OCI-LY7 (cell line): ENCODE results near the gene HP1BP3. TPM values are rescaled to one million over a fixed set of nuclear protein-coding genes. Genes with fewer than 3 reads are reported as not detected.

Experiments used
- BruUV-seq: library from RNA; stranded (reverse); fragments of 400-500 nt; replicated peaks from 2 replicates; lab custom pipeline; 2021; lab: Mats Ljungman, UMichigan
- CTCF ChIA-PET: fragments of 300-600 bp; sonication (Branson Sonifier 250); formaldehyde crosslinking; loops from one replicate; lab custom pipeline; 2022; ENCODE audit warnings: antibody characterized with exemption; ENCODE audit not compliant: unreplicated experiment; lab: Charles Lee
- POLR2A ChIA-PET: fragments of 300-600 bp; sonication (Branson Sonifier 250); formaldehyde crosslinking; loops from one replicate; lab custom pipeline; 2022; ENCODE audit warnings: antibody characterized with exemption; lab: Charles Lee
- DNase-seq: peaks from one replicate; pipeline ENCODE4 v3.0.0-alpha.2; 2015; ENCODE audit warnings: low spot score
- H2AFZ ChIP-seq: fragments of 200-600 bp; sonication (generic), shearing (Covaris generic); 2 replicates; pipeline ENCODE4 v1.6.1; 2014; ENCODE audit warnings: mild to moderate bottlenecking, antibody characterized with exemption, low read length, moderate library complexity
- H3K27ac ChIP-seq: fragments of 200-600 bp; sonication (generic); 2 replicates; pipeline ENCODE4 v1.5.1; 2014; ENCODE audit warnings: mixed run types, low read depth, mild to moderate bottlenecking, moderate library complexity, low read length, inconsistent platforms; ENCODE audit not compliant: poor library complexity, severe bottlenecking
- H3K36me3 ChIP-seq: fragments of 200-600 bp; sonication (generic); 2 replicates; pipeline ENCODE4 v1.6.1; 2014; ENCODE audit warnings: mild to moderate bottlenecking, antibody characterized with exemption, low read length, moderate library complexity, mixed read lengths; ENCODE audit not compliant: insufficient read depth
- H3K4me1 ChIP-seq: fragments of 200-600 bp; sonication (generic); 2 replicates; pipeline ENCODE4 v1.5.1; 2014; ENCODE audit warnings: mild to moderate bottlenecking, low read length; ENCODE audit not compliant: insufficient read depth, poor library complexity, severe bottlenecking
- H3K4me2 ChIP-seq: fragments of 200-600 bp; sonication (generic); 2 replicates; pipeline ENCODE4 v1.6.1; 2014; ENCODE audit warnings: mild to moderate bottlenecking, low read length
- H3K4me3 ChIP-seq: fragments of 200-600 bp; sonication (generic); 2 replicates; pipeline ENCODE4 v1.5.1; 2014; ENCODE audit warnings: mild to moderate bottlenecking, low read depth, low read length; ENCODE audit not compliant: poor library complexity, severe bottlenecking
- H3K79me2 ChIP-seq: fragments of 200-600 bp; sonication (generic); 2 replicates; pipeline ENCODE4 v1.6.1; 2016; ENCODE audit warnings: low read depth, mild to moderate bottlenecking, low read length, moderate library complexity, mixed read lengths; ENCODE audit not compliant: insufficient read depth
- H3K9me2 ChIP-seq: fragments of 200-600 bp; sonication (generic); 2 replicates; pipeline ENCODE4 v1.6.1; 2016; ENCODE audit warnings: mild to moderate bottlenecking, low read length, mixed read lengths; ENCODE audit not compliant: insufficient read depth
- H3K9me3 ChIP-seq: fragments of 200-600 bp; sonication (generic); 2 replicates; pipeline ENCODE4 v1.6.1; 2014; ENCODE audit warnings: mild to moderate bottlenecking, mixed run types, low read length, mixed read lengths
- H4K20me1 ChIP-seq: fragments of 200-600 bp; sonication (generic); 2 replicates; pipeline ENCODE4 v1.6.1; 2014; ENCODE audit warnings: mild to moderate bottlenecking, antibody characterized with exemption, low read length, moderate library complexity, mixed read lengths; ENCODE audit not compliant: insufficient read depth
- CTCF ChIP-seq: fragments of 200-600 bp; sonication (generic); conservative IDR thresholded peaks from 2 replicates; pipeline ENCODE4 v1.5.1; 2014; ENCODE audit warnings: mild to moderate bottlenecking, antibody characterized with exemption, low read length, moderate library complexity, mixed read lengths
- EZH2phosphoT487 ChIP-seq: fragments of 200-600 bp; sonication (generic); IDR thresholded peaks from 2 replicates; pipeline ENCODE4 v1.6.1; 2018; ENCODE audit warnings: low read depth, borderline replicate concordance, mild to moderate bottlenecking, mixed run types, antibody characterized with exemption, low read length, moderate library complexity, mixed read lengths
- intact Hi-C: fragments of 100-400 bp; cut with micrococcal nuclease; formaldehyde crosslinking; loops from one replicate; pipeline ENCODE4 v1.10.0; 2022; ENCODE audit not compliant: unreplicated experiment
- total RNA-seq, 2 experiments: library from RNA; depleted of rRNA in 1 of 2; stranded (reverse); fragments of >200 nt in 1 of 2; shearing (Covaris generic) in 1 of 2; gene quantifications; 2 replicates each; pipeline ENCODE4 v1.2.3, GENCODE V29; 2014 to 2022

HP1BP3 gene
- total RNA-seq, 2 experiments from 2014 or later = 288 to 295 TPM

GRCh38 chr1:20729990-20730689, 57.0 kb downstream of the HP1BP3 start:
- no peak overlapping the region for H3K27ac ChIP-seq
- H3K9me3 ChIP-seq = no peaks in the 10 kb centered on the region
- no peak for TF ChIP-seq CTCF
- TF ChIP-seq EZH2phosphoT487 = no peak
- no TSS peak for BruUV-seq
- no peak overlapping the region for H3K4me3 ChIP-seq
- no peak overlapping the region for H3K4me2 ChIP-seq
- no peaks in the 10 kb centered on the region for H4K20me1 ChIP-seq
- H2AFZ ChIP-seq = no peak overlapping the region
- intact Hi-C loops = no loop called here
- no peak for DNase-seq
- H3K4me1 ChIP-seq = peaks cover 14% of the 10 kb centered on the region
- H3K79me2 ChIP-seq = no peaks in the 10 kb centered on the region
- H3K9me2 ChIP-seq = no peaks in the 10 kb centered on the region
- CTCF ChIA-PET = no interaction called here
- POLR2A ChIA-PET = no interaction called here
- no peaks in the 10 kb centered on the region for H3K36me3 ChIP-seq

GRCh38 chr1:20729155-20729931, 57.8 kb downstream of the HP1BP3 start:
- intact Hi-C loops = no loop called here
- no peaks in the 10 kb centered on the region for H3K9me3 ChIP-seq
- no peak overlapping the region for H2AFZ ChIP-seq
- ChIA-PET CTCF (interaction anchor here (0.7 kb wide), 1 partner anchor 30 kb away, joined by 3 read pairs; no protein-coding TSS in a partner anchor), POLR2A (no interaction called here)
- H3K4me2 ChIP-seq = no peak overlapping the region
- TF ChIP-seq EZH2phosphoT487 (no peak), CTCF (no peak)
- no peaks in the 10 kb centered on the region for H3K79me2 ChIP-seq
- DNase-seq = no peak
- H3K9me2 ChIP-seq = no peaks in the 10 kb centered on the region
- H3K27ac ChIP-seq = no peak overlapping the region
- no peak overlapping the region for H3K4me3 ChIP-seq
- no peaks in the 10 kb centered on the region for H4K20me1 ChIP-seq
- BruUV-seq = no TSS peak
- peaks cover 14% of the 10 kb centered on the region for H3K4me1 ChIP-seq
- H3K36me3 ChIP-seq = no peaks in the 10 kb centered on the region
